NCI-H128 (cell line): ENCODE results near the gene CZIB.
A peak's percentile ranks its signal among the peaks of the same experiment; 100 is the strongest.
"Not testable (repeated sequence)": the region's sequence is repeated elsewhere in the genome, so short reads cannot be mapped to it uniquely, and the experiment has no call there.

Experiments
- DNase-seq: peaks from one replicate; lab custom pipeline; 2025; ENCODE audit not compliant: unreplicated experiment; lab: John Stamatoyannopoulos, UW

The CZIB gene

DNA sequence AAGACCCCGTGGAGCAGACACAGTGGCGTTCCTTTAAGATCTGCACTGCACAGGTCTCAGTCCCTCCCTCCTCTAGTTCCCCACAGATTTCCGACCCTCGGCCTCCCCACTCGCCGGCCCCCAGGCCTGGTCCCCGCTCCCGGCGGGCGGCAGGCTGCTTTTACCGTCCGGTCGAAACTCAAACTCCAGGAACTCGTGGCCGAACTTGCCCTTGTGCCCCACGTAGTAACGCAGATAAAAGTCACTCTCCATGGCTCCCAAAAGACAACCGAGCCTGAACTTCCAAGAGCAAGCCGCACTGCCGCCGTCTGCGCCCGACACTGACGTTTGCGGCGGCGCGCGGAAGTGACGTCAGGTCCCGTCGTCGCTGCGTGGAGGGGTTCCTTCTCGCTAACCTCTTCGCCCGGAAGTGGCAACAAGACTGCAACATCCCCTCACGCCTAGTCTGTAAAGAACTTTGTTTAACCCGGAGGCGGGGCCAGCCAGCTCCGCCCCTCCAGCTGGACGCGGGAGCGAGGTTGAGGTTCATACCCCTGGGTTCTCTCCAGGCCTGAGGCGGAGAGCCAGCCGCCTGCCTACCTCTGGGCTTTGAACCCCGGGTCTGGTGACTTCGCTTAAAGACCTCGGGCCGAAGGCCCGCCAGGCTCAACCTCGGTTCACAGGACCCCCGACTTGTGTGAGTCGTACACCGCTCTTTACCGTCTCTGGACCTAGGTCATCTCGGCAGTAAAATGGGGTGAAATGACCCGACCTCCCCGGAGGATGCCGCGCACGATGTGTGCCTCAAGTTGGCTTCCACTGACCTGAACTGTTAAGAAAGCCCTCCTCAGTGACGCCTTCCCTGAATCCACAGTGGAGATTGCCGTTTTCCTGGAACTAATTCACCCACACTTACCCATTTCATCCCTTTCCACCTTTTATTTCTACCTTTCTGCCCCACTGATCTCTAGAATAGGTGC lies 18.0 kb upstream of the CZIB start, which contains the start of gene MAGOH:
Gene MAGOH, minus strand, starts transcription at position 322 of the 959 bp plus-strand sequence. Its CDS starts 70 bp downstream, at position 252.
- peak; percentile 87 for DNase-seq

- DNase-seq, result no peak
Observed at GRCh38 chr1:53237638-53238037, 17.2 kb upstream of the CZIB start.

GRCh38 chr1:53220962-53221286 lies 490 bp upstream of the CZIB start:
- no peak for DNase-seq

DNA sequence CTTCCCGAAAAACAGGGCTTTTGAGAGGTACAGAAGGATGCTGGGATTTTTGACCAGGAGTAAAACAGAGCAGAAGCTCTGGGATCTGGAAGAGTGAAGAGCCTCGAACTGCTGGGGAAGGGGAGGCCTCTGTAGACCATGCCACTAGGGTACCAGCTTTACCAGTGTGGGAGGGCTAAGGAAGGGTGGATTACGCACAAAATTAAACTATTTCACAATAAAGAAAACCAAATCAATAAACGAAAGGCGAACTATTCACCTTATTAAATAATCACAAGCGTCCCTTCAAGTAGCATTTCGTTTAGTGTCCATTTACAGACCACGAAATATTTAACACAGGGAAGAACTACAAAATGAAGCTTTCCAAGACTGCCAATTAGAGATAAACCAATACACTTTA lies 723 bp downstream of the CZIB start:
- DNase-seq, result no peak

DNA sequence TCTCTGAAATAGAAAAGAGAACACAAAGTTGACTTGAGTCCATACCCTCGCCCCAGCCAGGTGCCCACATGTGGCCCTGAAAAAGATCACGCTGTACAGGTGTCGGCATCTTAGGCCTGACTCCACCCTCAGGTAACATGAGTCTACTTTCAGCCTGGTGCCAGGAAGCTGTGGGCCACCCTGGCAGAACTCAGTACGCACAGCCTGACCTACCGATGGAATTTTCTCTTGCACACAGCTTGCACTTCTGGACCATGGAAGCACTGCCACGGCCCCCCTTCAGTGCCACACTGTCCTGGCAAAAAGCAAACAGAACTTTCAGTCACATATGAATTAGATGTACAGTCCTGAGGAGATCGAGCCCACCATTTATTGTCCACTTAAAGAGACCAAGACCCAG lies 2.2 kb downstream of the CZIB start:
- no peak for DNase-seq

DNA sequence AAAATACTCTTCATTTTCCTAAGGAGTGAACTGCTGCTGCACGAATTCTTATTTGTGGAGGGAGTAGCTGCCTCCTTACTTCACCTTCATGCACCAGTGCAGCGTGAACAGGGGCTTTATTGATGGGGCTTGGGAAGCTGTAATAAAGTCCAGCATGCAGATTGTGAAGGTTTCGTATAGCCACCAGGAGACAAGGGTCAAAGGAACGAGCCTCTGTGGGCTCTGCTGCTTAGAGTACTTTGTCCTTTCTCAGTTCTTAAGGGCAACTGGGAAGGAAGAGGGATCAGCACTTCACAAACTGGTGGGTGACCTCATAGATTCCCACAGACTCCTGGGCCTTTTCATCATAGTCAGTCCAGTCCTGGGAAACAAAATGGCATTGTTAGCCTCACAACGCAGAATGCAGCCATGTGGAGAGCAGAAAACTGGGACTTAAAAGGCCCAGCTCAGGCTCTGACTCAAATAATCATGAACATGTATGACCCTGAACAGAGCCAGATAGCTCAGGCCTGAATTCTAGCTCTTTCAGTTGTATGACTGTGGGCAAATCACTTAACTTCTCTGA lies 6.0 kb downstream of the CZIB start:
- DNase-seq, result no peak

DNA sequence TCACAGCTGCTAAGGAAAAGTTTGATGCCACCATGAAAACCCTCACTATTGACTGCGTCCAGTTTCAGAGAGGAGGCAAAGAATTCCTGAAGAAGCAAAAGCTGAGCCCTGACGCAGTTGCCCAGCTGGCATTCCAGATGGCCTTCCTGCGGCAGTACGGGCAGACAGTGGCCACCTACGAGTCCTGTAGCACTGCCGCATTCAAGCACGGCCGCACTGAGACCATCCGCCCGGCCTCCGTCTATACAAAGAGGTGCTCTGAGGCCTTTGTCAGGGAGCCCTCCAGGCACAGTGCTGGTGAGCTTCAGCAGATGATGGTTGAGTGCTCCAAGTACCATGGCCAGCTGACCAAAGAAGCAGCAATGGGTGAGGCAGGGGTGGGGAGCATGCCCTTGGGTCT lies 9.5 kb downstream of the CZIB start:
- no peak for DNase-seq

DNA sequence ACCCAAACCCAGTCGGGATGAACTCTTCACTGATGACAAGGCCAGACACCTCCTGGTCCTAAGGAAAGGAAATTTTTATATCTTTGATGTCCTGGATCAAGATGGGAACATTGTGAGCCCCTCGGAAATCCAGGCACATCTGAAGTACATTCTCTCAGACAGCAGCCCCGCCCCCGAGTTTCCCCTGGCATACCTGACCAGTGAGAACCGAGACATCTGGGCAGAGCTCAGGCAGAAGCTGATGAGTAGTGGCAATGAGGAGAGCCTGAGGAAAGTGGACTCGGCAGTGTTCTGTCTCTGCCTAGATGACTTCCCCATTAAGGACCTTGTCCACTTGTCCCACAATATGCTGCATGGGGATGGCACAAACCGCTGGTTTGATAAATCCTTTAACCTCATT lies 10.1 kb downstream of the CZIB start:
- no peak for DNase-seq

DNA sequence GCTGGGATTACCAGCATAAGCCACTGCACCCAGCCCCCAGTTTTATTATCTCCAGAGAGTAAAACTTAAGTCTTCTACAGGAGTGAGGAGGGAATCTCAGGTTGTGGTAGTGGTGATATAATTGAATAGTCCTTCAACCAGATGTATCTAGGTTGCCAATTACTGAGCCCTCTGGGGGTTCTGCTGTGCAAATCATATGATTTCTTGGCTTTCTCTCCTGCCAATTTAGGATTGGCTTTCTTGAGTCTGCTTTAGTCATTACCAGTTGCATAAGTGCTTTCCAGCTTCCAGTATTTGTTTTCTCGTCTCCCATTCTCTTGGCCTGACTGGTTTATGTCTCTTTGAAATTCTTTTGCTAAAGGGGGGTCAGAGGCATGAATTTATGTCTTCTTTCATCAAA lies 12.7 kb downstream of the CZIB start:
- no peak for DNase-seq

DNA sequence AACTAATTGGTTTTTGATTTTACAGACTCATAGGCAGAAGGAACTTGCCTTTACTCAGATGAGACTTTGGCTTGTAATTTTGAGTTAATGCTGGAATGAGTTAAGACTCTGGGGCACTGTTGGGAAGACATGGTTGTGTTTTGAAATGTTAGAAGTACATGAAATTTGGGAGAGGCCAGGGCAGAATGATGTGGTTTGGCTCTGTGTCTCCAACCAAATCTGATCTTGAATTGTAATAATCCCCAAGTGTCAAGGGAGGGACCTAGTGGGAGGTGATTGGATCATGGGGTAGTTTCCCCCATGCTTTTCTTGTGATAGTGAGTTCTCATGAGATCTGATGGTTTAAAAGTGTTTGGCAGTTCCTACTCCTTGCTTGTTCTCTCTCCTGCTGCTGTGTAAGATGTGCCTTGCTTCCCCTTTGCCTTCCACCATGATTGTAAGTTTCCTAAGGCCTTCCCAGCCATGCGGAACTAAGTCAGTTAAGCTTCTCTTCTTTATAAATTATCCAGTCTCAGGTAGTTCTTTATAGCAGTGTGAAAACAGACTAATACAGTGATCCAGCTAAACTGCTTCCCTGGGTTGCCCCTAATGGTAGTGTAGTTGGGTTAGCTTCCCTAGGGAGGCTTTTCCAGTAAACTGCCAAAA lies 13.6 kb downstream of the CZIB start:
- no peak for DNase-seq

GRCh38 chr1:53206083-53206685 lies 14.2 kb downstream of the CZIB start:
- DNase-seq, result not testable (repeated sequence)

GRCh38 chr1:53205496-53205895 lies 14.9 kb downstream of the CZIB start:
- not testable (repeated sequence) for DNase-seq

DNA sequence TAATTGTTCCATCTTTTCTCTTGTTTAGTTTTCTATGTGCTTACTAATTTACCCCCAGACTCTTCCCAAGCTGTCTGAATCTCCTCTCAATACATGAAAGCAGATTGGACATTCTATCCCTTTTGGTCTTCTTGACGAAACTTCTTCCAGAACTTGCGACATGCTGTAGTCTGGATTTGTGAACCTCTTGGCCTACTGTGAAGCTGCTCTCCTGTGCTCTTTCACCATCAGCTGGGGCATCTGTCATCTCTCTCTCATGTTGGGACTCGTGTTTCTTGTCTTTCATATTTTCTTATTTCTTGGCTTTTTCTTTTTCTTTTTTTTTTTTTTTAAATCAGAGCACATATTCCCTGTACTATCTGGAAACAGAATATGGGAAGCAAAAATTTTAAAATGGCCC lies 17.0 kb downstream of the CZIB start:
- DNase-seq, result no peak

DNA sequence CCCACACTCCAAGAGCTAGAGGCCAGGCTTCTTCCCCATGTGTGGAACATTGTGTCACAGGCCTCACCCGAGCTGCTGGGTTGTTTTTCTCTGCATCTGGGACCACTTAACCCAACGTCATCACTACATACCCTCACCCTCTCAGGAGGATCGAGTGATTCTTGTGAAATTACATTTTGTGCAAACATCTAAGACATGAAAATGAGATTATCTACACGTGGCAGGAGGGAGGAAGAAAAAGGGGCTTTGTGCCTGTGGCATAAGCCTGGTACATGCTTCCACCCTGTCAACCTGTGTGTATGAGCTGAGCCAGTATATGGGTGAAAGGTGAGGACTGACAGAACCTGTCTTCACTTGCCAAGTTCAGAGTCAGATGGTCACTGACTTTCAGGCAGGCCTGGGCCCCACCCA lies 22.2 kb downstream of the CZIB start:
- no peak for DNase-seq

- DNase-seq, result no peak
Observed at GRCh38 chr1:53197291-53198200, 22.9 kb downstream of the CZIB start.

DNA sequence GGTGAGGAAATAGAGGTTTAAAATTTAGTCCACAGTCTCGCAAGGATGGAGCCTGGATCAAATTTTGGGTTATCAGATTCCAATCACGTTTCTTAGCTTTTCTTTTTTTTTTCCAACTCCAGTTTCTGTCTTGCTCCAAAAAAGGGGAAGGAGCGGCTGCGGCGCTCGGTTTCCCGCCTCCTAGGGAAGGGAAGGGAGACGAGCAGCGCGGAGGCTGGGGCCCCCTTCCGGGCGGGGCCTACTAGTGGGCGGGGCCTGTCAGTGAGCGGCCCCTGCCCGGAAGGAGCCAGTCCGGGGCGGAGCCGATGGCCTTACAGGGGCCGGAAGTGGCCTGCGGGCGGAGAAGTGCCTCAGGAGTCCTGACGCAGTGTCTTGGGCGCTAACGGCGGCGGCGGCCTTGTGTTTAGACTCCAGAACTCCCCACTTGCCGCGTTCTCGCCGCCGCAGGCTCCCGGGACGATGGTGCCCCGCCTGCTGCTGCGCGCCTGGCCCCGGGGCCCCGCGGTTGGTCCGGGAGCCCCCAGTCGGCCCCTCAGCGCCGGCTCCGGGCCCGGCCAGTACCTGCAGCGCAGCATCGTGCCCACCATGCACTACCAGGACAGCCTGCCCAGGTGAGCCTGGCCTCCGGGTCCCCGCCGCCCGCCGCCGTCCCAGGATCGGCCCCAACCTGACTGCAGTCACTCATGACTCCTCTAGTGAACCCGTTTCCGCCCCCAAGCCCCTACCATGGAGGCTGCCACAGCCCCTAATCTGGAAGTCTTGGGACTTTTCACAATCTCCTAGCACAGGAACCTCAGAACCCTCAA lies 23.7 kb downstream of the CZIB start, which contains the start of gene CPT2:
Gene CPT2, plus strand, starts transcription at position 340 of the 806 bp plus-strand sequence. Its CDS starts 120 bp downstream, at position 460.
- DNase-seq, result peak; percentile 95

- DNase-seq, result no peak
Observed at GRCh38 chr1:53196017-53196484, 24.4 kb downstream of the CZIB start.

GRCh38 chr1:53195246-53196016 lies 25.0 kb downstream of the CZIB start:
- no peak for DNase-seq

GRCh38 chr1:53190210-53190611 lies 30.2 kb downstream of the CZIB start:
- DNase-seq, result no peak
